IPS-15b (cell line): Measurements from ENCODE around the gene ENAH.

ENCODE experiments used
- H3K27me3 ChIP-seq: one replicate; pipeline ENCODE4 v1.6.1; 2013; ENCODE audit warnings: low read length; ENCODE audit not compliant: control insufficient read depth, insufficient read depth
- H3K36me3 ChIP-seq: one replicate; pipeline ENCODE4 v1.6.1; 2013; ENCODE audit warnings: low read length; ENCODE audit not compliant: control insufficient read depth, insufficient read depth
- H3K4me1 ChIP-seq: one replicate; pipeline ENCODE4 v1.6.1; 2013; ENCODE audit warnings: mild to moderate bottlenecking, low read length; ENCODE audit not compliant: control insufficient read depth, insufficient read depth
- H3K4me3 ChIP-seq: one replicate; pipeline ENCODE4 v1.5.1; 2013; ENCODE audit warnings: low read depth, low read length
- H3K9ac ChIP-seq: one replicate; pipeline ENCODE4 v1.6.1; 2013; ENCODE audit warnings: low read depth, mild to moderate bottlenecking, low read length
- H3K9me3 ChIP-seq: one replicate; pipeline ENCODE4 v1.6.1; 2013; ENCODE audit warnings: mild to moderate bottlenecking, low read length; ENCODE audit not compliant: control insufficient read depth, insufficient read depth

The ENAH gene

DNA sequence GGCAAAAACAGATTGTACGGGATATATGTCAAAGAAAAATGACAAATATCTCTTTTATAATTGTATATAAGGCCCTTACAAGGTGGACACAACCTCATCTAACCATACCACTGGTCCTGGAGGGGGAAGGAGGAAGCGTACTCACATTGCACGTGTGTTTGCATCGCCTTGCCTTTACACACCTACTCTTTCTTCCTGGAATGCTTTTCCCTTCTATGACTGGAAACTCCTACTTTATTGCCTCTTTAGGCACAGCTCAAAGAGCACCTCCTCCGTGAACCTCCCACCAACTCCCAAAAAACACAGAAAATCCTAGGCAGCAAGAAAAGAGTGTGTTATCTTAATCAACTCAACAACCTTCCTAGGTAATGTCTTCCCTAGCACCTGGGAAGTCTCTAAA, 125.3 kb downstream of the ENAH start:
- Histone ChIP-seq H3K4me3 (no peak overlapping the region), H3K9me3 (no peaks in the 10 kb centered on the region), H3K4me1 (peaks cover 20% of the 10 kb centered on the region), H3K9ac (no peak overlapping the region), H3K27me3 (no peaks in the 10 kb centered on the region), H3K36me3 (no peaks in the 10 kb centered on the region)

DNA sequence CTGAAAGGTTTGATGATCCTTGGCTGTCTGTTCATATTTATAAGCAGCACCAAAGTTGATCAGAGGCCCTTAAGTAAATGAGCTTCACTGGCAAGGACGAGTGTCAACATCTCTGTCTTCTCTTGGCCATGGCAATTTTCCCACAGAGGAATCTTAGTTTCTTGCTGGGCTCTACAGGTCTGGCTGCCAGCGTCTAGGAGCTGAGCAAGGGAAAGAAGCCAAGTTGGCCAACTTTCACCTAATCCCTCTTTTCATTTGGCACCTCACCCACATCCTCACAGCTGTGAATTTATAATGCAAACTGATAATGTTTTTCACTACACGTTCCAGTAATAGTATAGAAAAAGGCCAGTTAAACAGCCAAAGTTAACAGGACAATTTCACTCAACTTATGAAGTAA, 126.0 kb downstream of the ENAH start:
- Histone ChIP-seq H3K9me3 (no peaks in the 10 kb centered on the region), H3K4me1 (peaks cover 20% of the 10 kb centered on the region), H3K4me3 (no peak overlapping the region), H3K27me3 (no peaks in the 10 kb centered on the region), H3K36me3 (no peaks in the 10 kb centered on the region), H3K9ac (no peak overlapping the region)

DNA sequence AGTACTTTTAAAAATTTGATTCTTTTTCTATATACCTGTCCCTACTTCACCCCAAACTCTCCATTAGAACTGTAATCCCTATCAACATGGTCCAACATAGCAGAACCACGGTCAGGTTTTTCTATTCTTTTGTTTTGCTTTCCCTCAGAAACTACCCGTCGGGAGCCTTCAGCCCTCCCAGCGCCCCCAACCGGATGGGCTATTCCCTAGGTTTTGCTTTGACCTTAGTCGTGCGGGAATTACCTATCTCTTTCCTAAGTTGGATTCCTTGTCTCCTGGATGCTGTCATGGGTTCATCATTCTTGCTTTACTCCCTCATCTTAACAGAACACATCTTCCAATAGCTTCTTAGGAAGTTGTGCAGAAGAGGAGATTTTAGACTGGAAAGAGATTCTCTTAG, 127.5 kb downstream of the ENAH start:
- H3K4me3 ChIP-seq, result no peak overlapping the region
- H3K36me3 ChIP-seq, result no peaks in the 10 kb centered on the region
- peaks cover 20% of the 10 kb centered on the region for H3K4me1 ChIP-seq
- H3K9ac ChIP-seq, result no peak overlapping the region
- H3K9me3 ChIP-seq, result no peaks in the 10 kb centered on the region
- no peaks in the 10 kb centered on the region for H3K27me3 ChIP-seq

DNA sequence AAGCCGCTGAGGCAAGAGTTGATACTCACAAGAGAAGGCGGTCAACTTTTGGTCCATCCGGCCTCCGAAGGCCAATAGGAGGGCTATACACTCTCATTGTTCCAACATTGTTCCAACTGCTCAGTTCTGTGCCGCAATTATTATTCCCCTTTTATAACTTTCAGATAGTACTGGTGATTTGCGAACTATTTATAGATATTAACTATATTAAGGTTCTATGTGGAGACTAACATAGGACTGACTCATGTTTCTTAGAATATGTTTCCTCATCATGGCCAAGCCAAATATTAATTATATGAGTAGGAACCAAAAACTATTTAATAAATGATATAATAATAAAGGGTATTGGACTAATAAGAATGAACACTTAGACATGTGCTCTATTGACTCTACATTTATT, 128.4 kb downstream of the ENAH start:
- Histone ChIP-seq H3K9ac (no peak overlapping the region), H3K36me3 (no peaks in the 10 kb centered on the region), H3K4me1 (peaks cover 20% of the 10 kb centered on the region)

DNA sequence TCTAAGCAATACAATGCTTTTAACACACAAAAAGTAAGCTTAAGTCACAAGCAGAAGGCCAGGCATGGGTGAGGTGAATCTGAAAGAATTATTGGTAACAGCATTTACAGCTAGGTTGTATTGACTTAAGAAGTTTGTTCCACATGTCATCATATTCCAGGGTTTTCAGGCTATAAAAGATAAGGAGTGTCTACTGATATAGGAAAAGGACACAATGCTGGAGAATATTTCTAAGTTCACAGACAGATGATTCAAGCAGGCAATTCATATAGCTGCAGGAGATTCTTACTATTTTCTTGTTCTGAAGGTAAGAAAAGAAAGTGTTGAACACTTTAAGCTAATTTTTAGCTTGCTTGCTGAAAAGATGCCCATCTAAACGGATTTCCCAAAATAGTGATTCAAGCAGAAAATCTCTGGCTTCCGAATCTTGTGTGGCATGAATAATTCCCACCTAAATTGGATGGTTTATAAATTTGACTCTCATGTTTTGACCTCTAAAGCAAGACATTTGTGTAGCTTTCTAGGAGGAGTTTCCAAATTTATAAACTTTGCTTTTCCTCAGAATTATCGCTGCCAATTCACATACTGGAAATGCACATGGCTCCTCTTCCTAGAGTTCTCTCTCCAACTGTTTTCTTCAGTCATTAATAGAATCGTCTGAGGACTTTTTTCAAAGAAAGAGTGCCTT, 129.5 kb downstream of the ENAH start:
- Histone ChIP-seq H3K9me3 (no peaks in the 10 kb centered on the region), H3K4me1 (peaks cover 18% of the 10 kb centered on the region), H3K27me3 (no peaks in the 10 kb centered on the region), H3K4me3 (no peak overlapping the region), H3K9ac (no peak overlapping the region), H3K36me3 (no peaks in the 10 kb centered on the region)

More for the DNA sequence above, 128.4 kb downstream of the ENAH start:
- Histone ChIP-seq H3K9me3 (no peaks in the 10 kb centered on the region), H3K4me3 (no peak overlapping the region), H3K27me3 (no peaks in the 10 kb centered on the region)

DNA sequence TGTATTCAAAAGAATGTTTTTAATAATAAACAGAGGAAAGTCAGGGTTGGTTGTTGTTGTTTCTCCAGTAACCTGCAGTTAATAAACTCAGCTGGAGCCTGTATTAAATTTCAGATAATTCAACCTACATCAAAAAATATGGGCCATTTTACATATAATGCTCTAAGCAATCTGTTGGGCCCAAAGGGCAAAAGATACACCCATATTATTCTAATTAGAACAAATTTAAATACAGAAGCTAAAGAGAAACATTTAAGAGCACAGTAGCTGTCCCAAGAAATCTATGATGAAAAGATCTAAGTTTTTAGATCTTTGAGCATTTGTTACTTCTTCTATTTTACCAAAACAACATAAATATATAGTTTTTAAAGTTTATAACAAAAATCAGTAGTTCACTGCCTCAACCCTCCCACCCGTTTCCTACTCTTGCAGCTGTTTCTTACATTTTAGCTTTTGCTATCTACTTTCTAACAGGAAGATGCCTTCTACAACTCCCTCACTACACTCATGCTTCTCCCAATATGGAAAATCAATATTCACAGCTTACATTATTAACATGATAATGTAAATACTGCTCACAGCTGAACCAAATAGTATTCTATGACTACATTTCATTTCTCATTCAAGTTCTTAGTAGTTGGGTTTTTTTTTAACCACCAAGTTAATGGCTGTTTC, 130.2 kb downstream of the ENAH start:
- Histone ChIP-seq H3K27me3 (no peaks in the 10 kb centered on the region), H3K4me3 (no peak overlapping the region), H3K4me1 (peaks cover 16% of the 10 kb centered on the region), H3K36me3 (peaks cover under 1% of the 10 kb centered on the region), H3K9me3 (no peaks in the 10 kb centered on the region), H3K9ac (no peak overlapping the region)

DNA sequence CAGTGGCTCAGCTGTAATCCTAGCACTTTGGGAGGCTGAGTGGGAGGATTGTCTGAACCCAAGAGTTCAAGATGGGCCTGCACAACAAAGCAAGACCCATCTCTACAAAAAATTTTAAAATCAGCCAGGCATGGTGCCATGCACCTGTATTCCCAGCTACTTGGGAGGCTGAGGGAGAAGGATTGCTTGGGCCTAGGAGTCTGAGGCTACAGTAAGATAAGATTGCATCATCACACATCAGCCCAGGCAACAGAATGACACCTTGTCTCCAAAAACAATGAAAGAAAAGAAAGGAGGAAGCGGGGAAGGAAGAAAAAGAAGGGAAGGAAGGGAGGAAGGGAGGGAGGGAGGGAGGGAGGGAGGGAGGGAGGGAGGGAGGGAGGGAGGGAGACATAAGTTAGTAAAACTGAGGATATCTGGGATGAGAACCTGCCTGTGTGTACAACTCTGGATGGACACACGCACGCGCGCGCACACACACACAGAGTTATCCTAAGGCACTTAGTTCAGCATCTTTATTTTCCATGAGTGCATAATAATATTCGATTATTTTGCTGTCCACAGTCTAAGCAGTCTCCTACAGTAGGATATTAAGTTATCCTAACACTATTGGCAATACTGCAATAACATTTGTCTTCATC, 132.2 kb downstream of the ENAH start:
- peaks cover 8% of the 10 kb centered on the region for H3K4me1 ChIP-seq
- H3K4me3 ChIP-seq, result no peak overlapping the region

DNA sequence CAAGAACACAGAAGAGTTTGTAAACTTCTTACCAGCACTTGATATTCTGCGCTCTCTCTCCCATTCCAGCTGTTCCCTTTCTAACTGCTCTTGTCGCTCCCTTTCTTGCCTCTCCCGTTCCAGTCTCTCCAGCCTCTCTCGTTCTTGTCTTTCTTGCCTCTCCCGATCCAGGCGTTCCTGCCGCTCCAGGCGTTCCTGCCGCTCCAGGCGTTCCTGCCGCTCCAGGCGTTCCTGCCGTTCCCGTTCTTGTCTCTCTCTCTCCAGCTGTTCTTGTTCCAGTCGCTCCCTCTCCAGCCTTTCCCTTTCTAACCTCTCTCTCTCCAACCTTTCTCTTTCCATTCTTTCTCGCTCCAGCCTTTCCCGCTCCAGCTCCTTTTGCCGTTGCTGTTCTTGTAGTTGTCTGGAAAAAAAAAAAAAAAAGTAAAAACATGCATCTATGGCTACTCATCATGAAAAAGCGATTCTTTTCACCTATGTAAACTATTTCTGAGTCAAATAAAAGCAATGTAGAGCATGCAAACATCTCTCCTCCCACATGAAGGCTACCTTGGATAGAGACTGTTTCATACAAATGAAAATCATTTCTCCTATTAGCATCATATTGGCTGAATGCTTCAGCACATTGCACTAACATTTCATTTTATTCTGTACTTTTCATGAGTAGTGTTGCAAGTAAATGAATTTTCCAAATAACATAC, 133.6 kb downstream of the ENAH start:
- Histone ChIP-seq H3K4me3 (no peak overlapping the region), H3K36me3 (peaks cover 9% of the 10 kb centered on the region), H3K9me3 (no peaks in the 10 kb centered on the region), H3K27me3 (no peaks in the 10 kb centered on the region), H3K9ac (no peak overlapping the region), H3K4me1 (peaks cover 12% of the 10 kb centered on the region)

More for the DNA sequence above, 132.2 kb downstream of the ENAH start:
- H3K9ac ChIP-seq, result no peak overlapping the region
- H3K9me3 ChIP-seq, result no peaks in the 10 kb centered on the region
- no peaks in the 10 kb centered on the region for H3K27me3 ChIP-seq
- peaks cover 9% of the 10 kb centered on the region for H3K36me3 ChIP-seq

DNA sequence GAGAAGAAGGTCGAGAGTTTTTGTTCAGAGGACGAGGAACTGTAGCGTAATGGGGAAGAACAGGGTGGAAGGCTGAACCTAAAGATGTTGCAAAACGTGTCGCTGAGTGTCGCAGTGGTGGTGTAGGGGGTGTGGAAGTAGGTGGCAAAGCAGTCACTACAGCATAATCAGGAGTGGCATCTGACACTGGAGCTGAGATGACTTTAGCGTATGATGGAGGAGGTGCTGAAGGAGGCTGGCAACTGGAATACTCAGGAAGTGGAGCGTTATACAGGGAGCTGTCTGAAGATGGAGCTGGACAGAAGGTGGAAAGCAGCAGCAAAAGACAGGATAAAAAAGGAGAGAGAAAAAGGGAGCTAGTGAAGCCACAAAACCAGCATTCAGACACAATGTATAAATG, 135.2 kb downstream of the ENAH start:
- peaks cover 15% of the 10 kb centered on the region for H3K4me1 ChIP-seq
- no peaks in the 10 kb centered on the region for H3K27me3 ChIP-seq
- no peaks in the 10 kb centered on the region for H3K9me3 ChIP-seq
- H3K9ac ChIP-seq, result no peak overlapping the region
- H3K4me3 ChIP-seq, result no peak overlapping the region
- peaks cover 9% of the 10 kb centered on the region for H3K36me3 ChIP-seq

DNA sequence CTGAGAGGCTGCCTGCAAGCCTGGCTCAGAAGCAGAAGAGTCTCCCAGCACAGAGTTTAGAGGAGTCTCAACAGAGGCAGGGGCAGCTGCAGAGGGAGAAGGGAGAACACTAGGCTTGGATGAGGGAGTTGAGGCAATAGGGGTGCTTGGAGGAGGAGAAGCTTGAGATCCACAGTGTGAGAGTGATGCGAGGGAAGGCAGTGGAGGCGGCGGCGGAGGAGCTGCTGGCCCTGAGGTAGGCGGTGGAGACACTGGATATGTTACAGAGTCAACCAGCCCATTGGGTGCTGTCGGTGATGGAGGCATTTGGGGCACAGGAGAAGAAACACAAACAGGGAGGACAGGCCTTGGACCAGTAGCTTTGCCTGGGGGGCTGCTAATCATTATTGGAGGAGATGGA, 135.7 kb downstream of the ENAH start:
- Histone ChIP-seq H3K4me1 (peaks cover 15% of the 10 kb centered on the region), H3K9me3 (no peaks in the 10 kb centered on the region), H3K36me3 (peaks cover 9% of the 10 kb centered on the region), H3K27me3 (no peaks in the 10 kb centered on the region), H3K4me3 (no peak overlapping the region), H3K9ac (no peak overlapping the region)

DNA sequence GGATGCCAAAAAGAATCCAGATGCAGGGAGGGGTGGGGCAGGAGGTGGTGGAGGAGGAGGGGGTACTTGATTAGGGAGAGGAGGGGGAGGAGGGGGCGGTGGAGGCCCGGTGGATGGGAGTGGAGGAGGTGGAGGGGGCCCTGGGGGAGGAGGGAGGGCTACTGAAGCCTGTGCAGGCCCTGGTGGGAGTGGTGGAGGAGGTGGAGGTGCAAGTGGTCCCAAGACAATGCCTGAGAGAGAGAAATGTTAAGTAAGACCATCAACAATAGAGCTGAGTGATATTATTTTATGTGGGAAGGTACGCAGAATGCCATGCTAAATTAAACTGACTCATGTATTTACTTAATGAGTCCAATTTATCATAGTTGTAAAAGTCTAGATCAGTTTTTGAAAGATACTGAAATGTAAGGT, 138.2 kb downstream of the ENAH start:
- no peak overlapping the region for H3K9ac ChIP-seq
- peaks cover 17% of the 10 kb centered on the region for H3K4me1 ChIP-seq
- H3K27me3 ChIP-seq, result no peaks in the 10 kb centered on the region
- H3K36me3 ChIP-seq, result peaks cover 9% of the 10 kb centered on the region
- no peak overlapping the region for H3K4me3 ChIP-seq
- H3K9me3 ChIP-seq, result no peaks in the 10 kb centered on the region
